Psoas muscle (tissue), 8 donors: ENCODE measurements around the gene PUSL1. TPM values are rescaled to one million over a fixed set of nuclear protein-coding genes. Genes with fewer than 3 reads are reported as not detected.

Experiments used
- ATAC-seq, 4 donors: fragments of 200-7000 bp; cut with Tn5 transposase; one replicate each; pipeline ENCODE4 v1.9.1; 2020; ENCODE audit warnings: moderate library complexity in 3 of 4, mild to moderate bottlenecking in 2 of 4
- DNase-seq, 2 donors: peaks; one replicate each; pipeline ENCODE4 v3.0.0-alpha.2; 2020
- H3K27ac ChIP-seq: fragments of 200-600 bp; one replicate; pipeline ENCODE4 v1.8.0; 2022
- H3K27me3 ChIP-seq, 3 donors: fragments of 200-600 bp in 1 of 3; one replicate each; pipeline versions ENCODE4 v1.6.1 to v1.8.0; 2013 to 2022; ENCODE audit warnings: low read length in 2 of 3, mild to moderate bottlenecking in 2 of 3, moderate library complexity in 1 of 3; ENCODE audit not compliant: insufficient read depth in 3 of 3
- H3K36me3 ChIP-seq, 2 donors: fragments of 200-600 bp in 1 of 2; one replicate each; pipeline versions ENCODE4 v1.6.1 to v1.8.0; 2013 to 2022; ENCODE audit warnings: low read depth in 1 of 2, mild to moderate bottlenecking in 1 of 2, moderate library complexity in 1 of 2; ENCODE audit not compliant: insufficient read depth in 1 of 2
- H3K4me1 ChIP-seq: fragments of 200-600 bp; one replicate; pipeline ENCODE4 v1.8.0; 2022
- H3K4me3 ChIP-seq: fragments of 200-600 bp; one replicate; pipeline ENCODE4 v1.8.0; 2022; ENCODE audit warnings: mild to moderate bottlenecking
- H3K9me3 ChIP-seq: fragments of 200-600 bp; one replicate; pipeline ENCODE4 v1.8.0; 2022
- CTCF ChIP-seq: fragments of 200-600 bp; IDR thresholded peaks from one replicate; pipeline ENCODE4 v1.8.0; 2022; ENCODE audit warnings: antibody characterized with exemption
- WGBS, 3 donors: extraction: QIAGEN DNeasy Blood & Tissue Kit; methylation state at CpG; one replicate each; pipeline versions ENCODE4 v1.1.6 to v1.1.7; 2013; 5-methylcytosine and 5-hydroxymethylcytosine counted together
- intact Hi-C, 2 donors: fragments of 100-400 bp; cut with DNase I; formaldehyde crosslinking; loops; one replicate each; pipeline versions ENCODE4 v1.11.0 to v1.14.2; 2022
- polyA plus RNA-seq, 3 donors: library from polyadenylated mRNA; stranded (reverse); fragments of 200-250 nt; gene quantifications; one replicate each; pipeline ENCODE4 v1.2.3, GENCODE V29; 2013
- total RNA-seq, 4 donors: library from RNA; stranded (reverse); fragmentation: NEBNext Ultra II Directional in 2 of 4; extraction: Animal tissue kit (Norgen Biotek cat#: 25700) in 2 of 4; gene quantifications; one replicate each; pipeline versions ENCODE4 v1.2.1 to v1.2.4, GENCODE V29; 2021 to 2023
- donor health status: healthy with polysubstance abuse.
- donor health status: DM: no; HTN: no; CAD: no; lungs with moderate emphysema.
- donor health status: Bipolar disorder and iron deficiency.
- donor health status: healthy.
- donor health status: DM: yes; HTN: yes; CAD: no.
- donor health status: DM: no; HTN: no; CAD: no.
- donor health status: DM: no; HTN: no; CAD: no.
- donor health status: DM: yes; HTN: yes; CAD: no.

The PUSL1 gene
- total and polyA plus RNA-seq, 7 donors, result 3.7 to 9.1 (median 7.3) TPM

GRCh38 chr1:1332031-1332755 is 23.8 kb downstream of the PUSL1 start:
- Histone ChIP-seq H3K4me3 (no peak overlapping the region), H3K4me1 (peaks cover 28% of the 10 kb centered on the region), H3K27me3 (no peaks in the 10 kb centered on the region), H3K27ac (no peak overlapping the region), H3K9me3 (no peaks in the 10 kb centered on the region), H3K36me3 (peaks cover 0 to 41% of the 10 kb centered on the region in 2 donors)
- 70 to 81% (median 79%) methylated on average over 42 to 57 of the region's 57 CpGs for whole genome bisulfite sequencing, 3 donors
- ATAC-seq, result peak in 3 of 4 donors; percentile 1 to 10 (median 5)
- intact Hi-C loops, result no loop called here
- no peak for TF ChIP-seq CTCF
- DNase-seq, result no peak

GRCh38 chr1:1332774-1333480 is 24.5 kb downstream of the PUSL1 start:
- Histone ChIP-seq H3K36me3 (peaks cover 0 to 38% of the 10 kb centered on the region in 2 donors), H3K27ac (no peak overlapping the region), H3K9me3 (no peaks in the 10 kb centered on the region), H3K27me3 (no peaks in the 10 kb centered on the region), H3K4me1 (peaks cover 28% of the 10 kb centered on the region), H3K4me3 (no peak overlapping the region)
- TF ChIP-seq CTCF, result no peak
- ATAC-seq (peak; percentile 6 to 45 (median 28)), DNase-seq (no peak)
- intact Hi-C loops, result no loop called here
- WGBS, 3 donors, result 44 to 72% (median 49%) methylated on average over 40 to 48 of the region's 48 CpGs

- Histone ChIP-seq H3K36me3 (peaks cover 2 to 38% of the 10 kb centered on the region in 2 donors), H3K4me3 (no peak overlapping the region), H3K27me3 (no peaks in the 10 kb centered on the region), H3K9me3 (no peaks in the 10 kb centered on the region), H3K4me1 (peaks cover 28% of the 10 kb centered on the region), H3K27ac (no peak overlapping the region)
- TF ChIP-seq CTCF, result no peak
- 36 to 80% (median 51%) methylated on average over 32 to 36 of the region's 36 CpGs for WGBS, 3 donors
- ATAC-seq, result peak; percentile 3 to 41 (median 20)
- intact Hi-C loops, result no loop called here
- peak; percentile 53 to 78 for DNase-seq
Observed at GRCh38 chr1:1333551-1334241, 25.3 kb downstream of the PUSL1 start.

- no peak for TF ChIP-seq CTCF
- Histone ChIP-seq H3K27me3 (no peaks in the 10 kb centered on the region), H3K36me3 (peaks cover 2 to 45% of the 10 kb centered on the region in 2 donors), H3K9me3 (no peaks in the 10 kb centered on the region), H3K27ac (no peak overlapping the region), H3K4me3 (no peak overlapping the region), H3K4me1 (peaks cover 28% of the 10 kb centered on the region)
- intact Hi-C loops, result no loop called here
- ATAC-seq (no peak), DNase-seq (no peak)
- 59 to 65% (median 64%) methylated on average over 6 to 11 of the region's 11 CpGs for WGBS, 3 donors
Observed at GRCh38 chr1:1334835-1335234, 26.4 kb downstream of the PUSL1 start.
